Measurements from ENCODE around the gene SOX13.

- TF ChIP-seq CTCF (IDR thresholded peaks at IDR 0.05) (no peak), POLR2AphosphoS5 (IDR thresholded peaks at IDR 0.05) (no peak), POLR2A (IDR thresholded peaks at IDR 0.05) (no peak)
Observed at GRCh38 chr1:204154568-204155255, 81.8 kb downstream of the SOX13 start.
